ENCODE data around the gene SH2D3C.

The SH2D3C gene

DNA sequence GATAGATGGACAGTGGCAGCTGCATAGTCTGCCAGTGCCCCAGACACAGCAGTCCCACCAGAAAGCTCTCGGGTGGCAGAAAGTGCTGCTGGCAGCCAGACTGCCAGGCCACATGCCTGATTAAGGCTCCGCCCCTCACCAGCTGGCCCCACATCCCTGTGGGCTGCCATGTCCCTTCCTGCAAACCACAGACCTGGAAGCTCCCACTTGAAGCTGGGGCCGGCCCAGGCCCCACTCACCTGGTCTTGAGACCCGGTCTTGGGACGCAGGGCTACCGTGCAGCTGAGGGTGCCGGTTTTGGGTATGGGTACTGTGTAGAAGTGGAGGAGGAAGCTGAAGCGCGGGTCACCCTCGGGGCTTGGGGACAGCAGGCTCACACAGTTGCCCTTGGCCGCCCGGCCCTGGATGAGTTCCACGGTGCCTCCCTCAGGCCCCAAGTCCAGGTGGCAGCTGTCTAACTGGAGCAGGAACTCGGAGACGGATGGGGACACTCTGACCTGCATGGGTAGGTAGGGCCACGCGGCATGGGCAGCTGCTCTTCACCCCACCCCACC lies 39.5 kb upstream of the SH2D3C start:
- no peaks in the 10 kb centered on the region for H3K9me3 Mint-ChIP-seq

DNA sequence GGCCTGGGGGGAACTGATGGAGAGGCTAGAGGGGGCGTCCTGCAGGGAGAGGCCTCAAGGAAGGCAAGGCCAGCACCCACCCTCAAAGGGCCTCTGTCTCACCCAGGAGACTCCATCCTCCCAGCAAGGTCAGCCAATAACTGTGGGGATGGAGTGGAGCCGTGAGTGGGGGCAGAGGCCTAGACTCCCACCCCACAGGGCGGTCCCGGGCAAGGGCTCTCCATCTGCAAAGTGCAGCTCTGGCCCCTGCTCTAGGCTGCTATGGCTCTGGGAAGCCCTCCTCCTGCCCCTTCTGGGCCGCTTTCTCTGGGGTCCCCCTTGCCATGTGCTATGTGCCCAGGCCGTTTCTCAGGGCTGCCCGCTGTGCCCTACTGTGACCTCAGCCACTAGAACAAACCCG lies 38.3 kb upstream of the SH2D3C start:
- H3K4me1 Mint-ChIP-seq, result peaks cover 18% of the 10 kb centered on the region
- TF ChIP-seq, protein P1, sequence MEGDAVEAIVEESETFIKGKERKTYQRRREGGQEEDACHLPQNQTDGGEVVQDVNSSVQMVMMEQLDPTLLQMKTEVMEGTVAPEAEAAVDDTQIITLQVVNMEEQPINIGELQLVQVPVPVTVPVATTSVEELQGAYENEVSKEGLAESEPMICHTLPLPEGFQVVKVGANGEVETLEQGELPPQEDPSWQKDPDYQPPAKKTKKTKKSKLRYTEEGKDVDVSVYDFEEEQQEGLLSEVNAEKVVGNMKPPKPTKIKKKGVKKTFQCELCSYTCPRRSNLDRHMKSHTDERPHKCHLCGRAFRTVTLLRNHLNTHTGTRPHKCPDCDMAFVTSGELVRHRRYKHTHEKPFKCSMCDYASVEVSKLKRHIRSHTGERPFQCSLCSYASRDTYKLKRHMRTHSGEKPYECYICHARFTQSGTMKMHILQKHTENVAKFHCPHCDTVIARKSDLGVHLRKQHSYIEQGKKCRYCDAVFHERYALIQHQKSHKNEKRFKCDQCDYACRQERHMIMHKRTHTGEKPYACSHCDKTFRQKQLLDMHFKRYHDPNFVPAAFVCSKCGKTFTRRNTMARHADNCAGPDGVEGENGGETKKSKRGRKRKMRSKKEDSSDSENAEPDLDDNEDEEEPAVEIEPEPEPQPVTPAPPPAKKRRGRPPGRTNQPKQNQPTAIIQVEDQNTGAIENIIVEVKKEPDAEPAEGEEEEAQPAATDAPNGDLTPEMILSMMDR (IDR thresholded peaks at IDR 0.05; ENCODE audit: unreplicated experiment in 3 of 3), result no peak
- no peaks in the 10 kb centered on the region for H3K9me3 Mint-ChIP-seq
- H3K36me3 Mint-ChIP-seq (ENCODE audit: low read depth), result peaks cover 8% of the 10 kb centered on the region
- no peak overlapping the region for H3K4me3 Mint-ChIP-seq
- H3K27ac Mint-ChIP-seq, result peak overlapping the region; percentile 76 to 92 (median 79)
- no peaks in the 10 kb centered on the region for H3K27me3 Mint-ChIP-seq (ENCODE audit: low read depth)

More for the DNA sequence above, 39.5 kb upstream of the SH2D3C start:
- no peaks in the 10 kb centered on the region for H3K27me3 Mint-ChIP-seq (ENCODE audit: low read depth)
- TF ChIP-seq, protein P1 (IDR thresholded peaks at IDR 0.05; ENCODE audit: unreplicated experiment in 3 of 3), result no peak
- H3K27ac Mint-ChIP-seq, result peak overlapping the region; percentile 76 to 92 (median 79)
- H3K4me1 Mint-ChIP-seq, result peaks cover 23% of the 10 kb centered on the region
- no peak overlapping the region for H3K4me3 Mint-ChIP-seq
- H3K36me3 Mint-ChIP-seq (ENCODE audit: low read depth), result peaks cover 4% of the 10 kb centered on the region

DNA sequence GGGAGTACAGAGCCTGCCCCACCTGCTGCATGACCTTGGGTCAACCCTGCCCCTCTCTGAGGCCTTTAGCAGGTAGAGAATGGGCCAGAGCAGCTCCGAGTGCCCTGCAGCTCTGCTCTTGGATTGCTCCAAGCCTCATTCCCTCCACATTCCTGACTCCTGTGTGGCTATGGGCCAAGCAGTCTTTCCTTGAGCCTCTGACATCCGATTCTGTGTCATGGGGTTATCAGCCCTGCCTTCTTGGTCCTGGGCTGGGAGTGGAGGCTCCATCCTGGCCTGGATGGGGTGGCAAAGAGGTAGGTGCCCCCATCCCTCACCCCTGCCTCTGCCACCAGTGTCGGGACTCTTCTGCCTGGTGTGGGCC lies 37.9 kb upstream of the SH2D3C start:
- Mint-ChIP-seq H3K27me3 (ENCODE audit: low read depth) (no peaks in the 10 kb centered on the region), H3K4me3 (no peak overlapping the region), H3K36me3 (ENCODE audit: low read depth) (peaks cover 8% of the 10 kb centered on the region), H3K27ac (no peak overlapping the region), H3K9me3 (no peaks in the 10 kb centered on the region), H3K4me1 (peaks cover 18% of the 10 kb centered on the region)
- TF ChIP-seq, protein P1 (IDR thresholded peaks at IDR 0.05; ENCODE audit: unreplicated experiment in 3 of 3), result no peak

DNA sequence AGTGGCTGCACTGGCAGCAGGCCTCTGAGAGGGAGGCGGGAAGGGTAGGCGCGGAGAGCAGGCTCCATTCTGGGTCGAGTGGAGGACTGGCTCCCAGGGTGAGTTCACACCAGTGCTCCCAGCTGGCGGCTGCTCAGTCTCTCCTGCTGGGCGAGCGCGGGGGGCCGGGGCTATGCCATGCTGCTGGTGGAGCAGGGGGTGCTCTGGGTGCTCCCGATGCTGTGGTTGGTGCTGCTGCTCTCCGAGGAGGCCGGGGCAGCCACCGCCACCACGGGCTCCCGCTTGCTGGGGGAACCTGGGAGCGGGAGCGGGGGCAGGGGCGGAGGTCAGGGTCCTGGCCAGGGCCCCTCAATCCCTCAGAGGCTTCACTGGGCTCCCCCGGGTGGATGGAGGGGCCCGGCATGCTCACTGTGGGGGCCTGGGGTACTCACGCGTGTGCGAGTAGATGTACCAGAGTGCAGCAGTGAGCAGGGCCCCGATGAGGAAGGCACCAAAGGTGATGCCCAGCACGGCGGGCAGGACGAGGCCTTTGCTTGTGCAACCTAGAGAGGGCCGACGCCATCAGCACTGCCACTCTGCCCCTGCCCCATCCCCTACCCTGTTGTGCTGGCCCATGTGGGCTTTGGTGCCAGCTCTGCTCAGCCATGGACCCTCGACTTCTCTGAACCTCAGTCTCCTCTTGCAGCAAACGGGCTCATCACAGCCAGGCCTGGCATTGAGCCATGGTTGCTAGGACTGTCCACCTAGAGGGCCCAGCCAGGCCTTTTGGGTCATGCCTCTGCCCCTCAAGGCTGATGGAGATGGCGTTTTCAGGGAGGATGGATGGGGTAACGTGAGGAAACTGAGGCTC lies 37.3 kb upstream of the SH2D3C start:
- H3K4me1 Mint-ChIP-seq, result peaks cover 18% of the 10 kb centered on the region
- no peak overlapping the region for H3K27ac Mint-ChIP-seq
- TF ChIP-seq, protein P1 (IDR thresholded peaks at IDR 0.05; ENCODE audit: unreplicated experiment in 3 of 3), result no peak
- no peak overlapping the region for H3K4me3 Mint-ChIP-seq
- peaks cover 8% of the 10 kb centered on the region for H3K36me3 Mint-ChIP-seq (ENCODE audit: low read depth)
- no peaks in the 10 kb centered on the region for H3K9me3 Mint-ChIP-seq
- H3K27me3 Mint-ChIP-seq (ENCODE audit: low read depth), result no peaks in the 10 kb centered on the region

DNA sequence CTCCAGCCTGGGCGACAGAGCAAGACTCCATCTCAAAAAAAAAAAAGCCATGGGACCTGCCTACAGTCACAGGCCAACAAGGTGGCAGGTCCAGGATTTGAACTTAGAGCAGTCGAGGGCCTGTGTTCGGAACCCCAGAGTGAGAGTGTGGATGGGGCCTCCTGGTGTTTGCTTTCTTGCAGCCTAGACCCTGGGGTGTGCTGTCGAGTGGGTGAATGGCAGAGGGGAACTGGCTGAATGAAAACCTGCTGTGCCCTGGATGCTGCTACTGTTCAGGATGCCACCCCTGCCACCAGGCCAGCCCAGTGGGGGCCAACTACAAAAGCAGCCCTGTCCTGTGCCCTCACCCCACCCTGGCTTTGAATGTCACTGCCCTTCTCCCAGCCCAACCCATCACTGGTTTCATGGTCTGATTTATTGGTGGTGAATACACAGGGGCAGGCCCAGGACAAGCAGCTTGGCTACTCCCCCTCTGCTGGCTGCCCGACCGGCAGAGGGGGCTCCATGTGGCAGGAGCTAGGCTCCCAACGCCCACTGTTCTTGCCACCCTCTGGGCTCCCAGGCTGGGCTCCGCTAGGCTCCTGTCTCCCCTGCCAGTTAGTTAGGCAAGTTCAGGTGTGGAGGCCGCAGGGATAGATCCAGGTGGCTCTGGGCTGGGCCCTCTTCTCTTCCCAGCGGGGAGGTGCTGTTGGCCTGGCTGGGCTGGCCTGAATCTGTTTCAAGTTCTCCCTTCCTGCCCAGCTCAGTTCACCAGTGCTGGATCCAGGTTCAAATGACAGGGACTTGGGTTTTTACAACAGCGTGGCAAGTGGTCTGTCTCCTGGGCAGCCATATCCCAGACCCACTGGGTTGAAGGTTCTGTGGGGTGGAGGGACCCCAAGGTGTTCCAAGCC lies 36.4 kb upstream of the SH2D3C start:
- peaks cover 18% of the 10 kb centered on the region for H3K4me1 Mint-ChIP-seq
- H3K4me3 Mint-ChIP-seq, result no peak overlapping the region
- no peak overlapping the region for H3K27ac Mint-ChIP-seq
- no peaks in the 10 kb centered on the region for H3K27me3 Mint-ChIP-seq (ENCODE audit: low read depth)
- TF ChIP-seq, protein P1 (IDR thresholded peaks at IDR 0.05; ENCODE audit: unreplicated experiment in 3 of 3), result no peak
- no peaks in the 10 kb centered on the region for H3K9me3 Mint-ChIP-seq
- peaks cover 8% of the 10 kb centered on the region for H3K36me3 Mint-ChIP-seq (ENCODE audit: low read depth)
